ENCODE data around the gene MARCHF4.

Gene MARCHF4

DNA sequence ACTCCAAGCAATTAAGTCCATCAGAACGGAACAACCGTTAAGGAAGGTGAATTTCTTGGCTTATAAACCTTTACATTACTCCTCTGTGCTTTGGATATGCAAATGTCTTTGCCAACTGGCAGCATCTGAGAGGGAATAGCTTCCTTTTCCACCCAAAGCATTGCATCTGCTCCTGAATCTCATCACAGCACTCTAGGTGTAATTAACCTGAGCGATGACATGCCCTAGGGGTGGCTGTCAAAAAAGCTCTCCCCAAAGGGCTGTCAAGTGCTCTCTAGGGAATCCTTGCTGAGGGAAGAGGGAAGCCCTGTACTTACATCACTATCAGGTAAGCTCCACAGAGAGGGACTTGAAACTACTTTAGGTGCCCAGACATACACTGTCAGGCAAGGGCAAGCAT, 34.5 kb upstream of the MARCHF4 start:
- Mint-ChIP-seq H3K4me1 (peaks cover 26% of the 10 kb centered on the region), H3K27ac (no peak overlapping the region), H3K36me3 (ENCODE audit: low read depth) (no peaks in the 10 kb centered on the region), H3K4me3 (no peak overlapping the region), H3K27me3 (ENCODE audit: low read depth, poor library complexity) (peaks cover 10% of the 10 kb centered on the region), H3K9me3 (no peaks in the 10 kb centered on the region)
- no peak for DNase-seq
- TF ChIP-seq, protein P1, sequence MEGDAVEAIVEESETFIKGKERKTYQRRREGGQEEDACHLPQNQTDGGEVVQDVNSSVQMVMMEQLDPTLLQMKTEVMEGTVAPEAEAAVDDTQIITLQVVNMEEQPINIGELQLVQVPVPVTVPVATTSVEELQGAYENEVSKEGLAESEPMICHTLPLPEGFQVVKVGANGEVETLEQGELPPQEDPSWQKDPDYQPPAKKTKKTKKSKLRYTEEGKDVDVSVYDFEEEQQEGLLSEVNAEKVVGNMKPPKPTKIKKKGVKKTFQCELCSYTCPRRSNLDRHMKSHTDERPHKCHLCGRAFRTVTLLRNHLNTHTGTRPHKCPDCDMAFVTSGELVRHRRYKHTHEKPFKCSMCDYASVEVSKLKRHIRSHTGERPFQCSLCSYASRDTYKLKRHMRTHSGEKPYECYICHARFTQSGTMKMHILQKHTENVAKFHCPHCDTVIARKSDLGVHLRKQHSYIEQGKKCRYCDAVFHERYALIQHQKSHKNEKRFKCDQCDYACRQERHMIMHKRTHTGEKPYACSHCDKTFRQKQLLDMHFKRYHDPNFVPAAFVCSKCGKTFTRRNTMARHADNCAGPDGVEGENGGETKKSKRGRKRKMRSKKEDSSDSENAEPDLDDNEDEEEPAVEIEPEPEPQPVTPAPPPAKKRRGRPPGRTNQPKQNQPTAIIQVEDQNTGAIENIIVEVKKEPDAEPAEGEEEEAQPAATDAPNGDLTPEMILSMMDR (IDR thresholded peaks at IDR 0.05) = no peak

DNA sequence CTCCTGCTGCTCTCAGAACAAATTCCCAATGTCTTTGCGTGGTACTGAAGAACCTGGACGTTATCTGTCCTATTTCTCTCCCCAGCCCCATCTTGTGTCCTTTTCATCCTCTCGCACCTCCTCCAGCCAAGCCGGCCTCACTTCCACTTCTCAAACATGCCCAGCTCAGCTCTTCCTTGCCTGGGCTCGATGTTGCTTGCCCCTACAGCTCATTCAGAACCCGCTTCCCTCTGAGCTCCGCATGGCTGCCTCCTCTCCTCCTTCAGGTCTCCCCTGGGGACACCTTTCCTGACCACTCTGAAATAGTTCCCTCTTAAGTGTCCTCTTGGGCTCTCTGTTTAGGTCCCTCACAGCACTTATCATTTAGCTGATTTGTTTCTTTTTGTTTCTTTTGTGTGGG, 33.3 kb upstream of the MARCHF4 start:
- H3K4me1 Mint-ChIP-seq = peaks cover 26% of the 10 kb centered on the region
- peaks cover 10% of the 10 kb centered on the region for H3K27me3 Mint-ChIP-seq (ENCODE audit: low read depth, poor library complexity)
- H3K36me3 Mint-ChIP-seq (ENCODE audit: low read depth) = no peaks in the 10 kb centered on the region
- H3K4me3 Mint-ChIP-seq = no peak overlapping the region
- no peaks in the 10 kb centered on the region for H3K9me3 Mint-ChIP-seq
- no peak for DNase-seq
- no peak overlapping the region for H3K27ac Mint-ChIP-seq
- TF ChIP-seq, protein P1 (IDR thresholded peaks at IDR 0.05) = no peak

DNA sequence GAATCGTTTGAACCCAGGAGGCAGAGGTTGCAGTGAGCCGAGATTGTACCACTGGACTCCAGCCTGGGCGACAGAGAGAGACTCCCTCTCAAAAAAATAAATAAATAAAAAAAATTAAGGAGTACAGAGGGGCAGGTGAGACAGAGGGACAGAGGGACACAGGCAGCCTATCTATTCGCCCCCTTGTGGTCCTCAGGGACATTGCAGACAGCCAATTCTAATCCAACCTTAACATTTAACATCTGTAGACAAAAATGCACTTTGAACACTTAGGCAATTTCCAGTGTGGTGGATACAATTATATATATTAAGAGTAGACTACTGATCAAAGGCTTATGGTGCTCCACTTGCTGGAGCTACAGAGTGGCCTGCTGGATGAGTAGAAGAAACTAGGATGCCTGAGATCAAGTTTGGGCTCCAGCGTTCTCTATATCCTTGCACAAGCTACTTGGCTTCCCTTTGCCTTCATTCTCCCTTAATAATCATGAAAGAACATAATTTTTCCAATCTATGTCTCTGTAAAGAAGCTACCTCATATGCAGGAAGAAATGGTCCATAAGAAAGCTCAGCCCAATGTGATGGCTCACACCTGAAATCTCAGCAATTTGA, 31.8 kb upstream of the MARCHF4 start:
- H3K4me3 Mint-ChIP-seq = no peak overlapping the region
- TF ChIP-seq, protein P1 (IDR thresholded peaks at IDR 0.05) = peak; percentile 68
- no peaks in the 10 kb centered on the region for H3K9me3 Mint-ChIP-seq
- no peak overlapping the region for H3K27ac Mint-ChIP-seq
- DNase-seq = peak; percentile 38
- H3K27me3 Mint-ChIP-seq (ENCODE audit: low read depth, poor library complexity) = peaks cover 10% of the 10 kb centered on the region
- peaks cover 33% of the 10 kb centered on the region for H3K4me1 Mint-ChIP-seq
- H3K36me3 Mint-ChIP-seq (ENCODE audit: low read depth) = no peaks in the 10 kb centered on the region

DNA sequence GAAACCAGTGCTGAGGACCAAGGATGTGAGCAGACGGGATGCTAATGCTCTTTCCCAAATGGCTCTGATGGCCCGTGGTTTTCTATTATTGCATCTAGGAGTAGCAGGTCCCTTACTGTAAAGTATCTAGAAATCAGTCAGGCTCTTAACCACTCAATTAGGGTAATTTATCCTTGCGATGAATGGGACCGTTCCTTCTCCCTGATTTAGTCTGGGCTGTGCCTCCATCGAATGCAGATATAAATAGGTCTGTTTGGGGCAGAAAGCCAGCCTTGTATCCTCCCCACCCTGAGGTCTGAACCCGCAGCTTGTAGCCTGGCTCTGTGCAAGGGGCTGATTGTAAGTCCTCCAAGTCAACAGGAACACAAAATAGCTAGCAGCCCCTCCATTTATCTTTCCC, 30.5 kb upstream of the MARCHF4 start:
- Mint-ChIP-seq H3K27ac (no peak overlapping the region), H3K4me1 (peaks cover 23% of the 10 kb centered on the region), H3K36me3 (ENCODE audit: low read depth) (no peaks in the 10 kb centered on the region), H3K9me3 (no peaks in the 10 kb centered on the region), H3K4me3 (no peak overlapping the region), H3K27me3 (ENCODE audit: low read depth, poor library complexity) (peaks cover 10% of the 10 kb centered on the region)
- TF ChIP-seq, protein P1 (IDR thresholded peaks at IDR 0.05) = no peak
- no peak for DNase-seq

DNA sequence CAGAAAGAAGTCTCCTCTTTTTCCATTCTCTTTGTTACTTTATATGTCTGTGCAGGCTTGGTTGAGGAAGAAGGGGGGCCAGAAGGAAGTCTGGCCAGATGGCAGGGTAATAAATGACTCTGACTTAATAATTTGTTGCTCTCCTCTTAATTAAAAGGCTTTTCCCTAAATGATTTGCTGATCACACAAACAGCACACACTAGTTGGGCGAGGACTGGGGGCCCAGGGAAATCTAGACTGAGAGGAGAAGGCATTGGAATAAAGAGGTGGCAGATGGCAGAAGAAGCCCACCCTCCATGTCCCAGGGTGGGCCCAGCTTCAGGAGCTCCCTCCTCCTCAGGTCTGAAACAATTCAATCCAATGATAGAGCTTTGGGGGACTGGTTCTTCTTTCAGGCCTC, 27.3 kb upstream of the MARCHF4 start:
- no peak overlapping the region for H3K27ac Mint-ChIP-seq
- TF ChIP-seq, protein P1 (IDR thresholded peaks at IDR 0.05) = no peak
- no peak for DNase-seq
- H3K36me3 Mint-ChIP-seq (ENCODE audit: low read depth) = no peaks in the 10 kb centered on the region
- no peaks in the 10 kb centered on the region for H3K9me3 Mint-ChIP-seq
- no peak overlapping the region for H3K4me3 Mint-ChIP-seq
- peaks cover 11% of the 10 kb centered on the region for H3K27me3 Mint-ChIP-seq (ENCODE audit: low read depth, poor library complexity)
- peaks cover 7% of the 10 kb centered on the region for H3K4me1 Mint-ChIP-seq

DNA sequence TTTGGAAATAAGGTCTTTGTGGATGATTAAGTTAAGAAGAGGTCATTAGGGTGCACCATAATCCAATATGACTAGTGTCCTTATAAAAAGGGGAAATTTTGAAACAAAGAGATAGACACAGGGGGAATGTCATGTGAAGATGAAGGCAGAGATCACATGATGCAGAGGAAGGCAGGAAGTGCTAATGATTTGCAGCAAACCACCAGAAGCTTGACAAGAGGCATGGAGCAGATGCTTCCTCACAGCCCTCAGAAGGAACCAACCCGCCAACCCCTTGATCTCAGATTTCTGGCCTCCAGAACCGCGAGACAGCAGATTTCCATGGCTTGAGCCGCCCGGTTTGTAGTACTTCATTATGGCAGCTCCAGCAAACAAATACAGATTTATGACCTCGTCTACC, 22.6 kb upstream of the MARCHF4 start:
- Mint-ChIP-seq H3K4me3 (no peak overlapping the region), H3K4me1 (peaks cover 13% of the 10 kb centered on the region), H3K27me3 (ENCODE audit: low read depth, poor library complexity) (peaks cover 25% of the 10 kb centered on the region), H3K9me3 (no peaks in the 10 kb centered on the region), H3K36me3 (ENCODE audit: low read depth) (no peaks in the 10 kb centered on the region), H3K27ac (no peak overlapping the region)
- DNase-seq = no peak
- TF ChIP-seq, protein P1 (IDR thresholded peaks at IDR 0.05) = no peak
